GM18505 (cell line): ENCODE data around the gene RANBP17.
"Not testable (repeated sequence)": the region's sequence is repeated elsewhere in the genome, so short reads cannot be mapped to it uniquely, and the experiment has no call there.

Experiments used
- ATAC-seq: cut with Tn5 transposase; IDR thresholded peaks from one replicate; pipeline ENCODE4 v1.9.1; 2021; ENCODE audit not compliant: unreplicated experiment
- POLR2A ChIP-seq: IDR thresholded peaks from 4 replicates; pipeline ENCODE4 v1.6.1; 2011; ENCODE audit warnings: borderline replicate concordance; ENCODE audit not compliant: insufficient read depth, insufficient read length; ENCODE audit errors: extremely low read depth

The RANBP17 gene

DNA sequence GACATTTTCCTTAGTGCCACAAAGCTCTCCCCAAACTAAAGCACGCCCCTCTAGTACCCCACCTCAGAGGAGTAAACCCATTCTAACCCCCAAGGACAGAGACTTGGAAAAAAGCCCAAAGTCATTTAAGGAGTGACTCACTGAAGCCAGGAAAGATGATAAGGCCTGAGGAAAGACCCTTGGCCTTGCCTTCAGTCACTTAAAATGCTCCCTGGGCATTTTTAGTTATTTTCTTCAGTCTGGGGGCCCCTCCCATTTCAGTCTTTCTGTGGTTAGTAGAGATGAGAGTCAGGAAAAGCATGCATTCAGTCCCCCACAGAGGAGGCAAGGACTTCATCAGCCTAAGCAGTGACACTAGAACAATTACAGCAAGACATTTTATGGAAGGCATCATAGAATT, 433.5 kb downstream of the RANBP17 start:
- no peak for TF ChIP-seq POLR2A
- no peak for ATAC-seq

DNA sequence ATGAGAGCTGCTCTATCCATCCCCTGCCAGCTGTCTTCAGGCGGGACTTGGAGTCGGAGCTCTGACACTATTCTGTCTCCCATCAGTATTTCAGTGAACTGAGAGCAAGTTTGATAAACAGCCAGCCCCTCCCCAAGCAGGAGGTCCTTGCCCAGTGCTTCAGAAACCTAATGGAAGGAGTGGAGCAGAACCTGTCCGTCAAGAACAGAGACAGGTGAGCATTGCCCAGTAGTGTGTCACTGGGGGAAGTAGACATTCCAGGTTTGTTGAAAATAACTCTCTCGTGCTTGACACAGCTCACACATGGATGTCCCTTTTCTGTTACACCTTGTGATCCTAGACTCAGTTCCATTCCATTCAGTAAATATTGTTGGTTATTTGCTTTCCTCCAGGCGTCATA, 434.0 kb downstream of the RANBP17 start:
- no peak for TF ChIP-seq POLR2A
- ATAC-seq: no peak

DNA sequence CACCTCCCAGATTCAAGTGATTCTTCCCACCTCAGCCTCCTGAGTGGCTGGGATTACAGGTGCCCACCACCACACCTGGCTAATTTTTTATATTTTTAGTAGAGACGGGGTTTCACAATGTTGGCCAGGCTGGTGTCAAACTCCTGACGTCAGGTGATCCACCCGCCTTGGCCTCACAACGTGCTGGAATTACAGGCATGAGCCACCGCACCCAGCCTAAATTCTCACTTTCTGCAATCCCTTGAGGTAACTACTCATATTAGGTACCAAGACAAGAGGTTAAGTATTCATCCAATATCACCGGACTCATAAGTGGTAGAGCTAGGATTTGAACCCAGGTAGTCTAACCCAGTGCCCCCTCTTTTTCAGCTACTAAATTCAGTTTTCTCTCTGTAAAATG, 436.1 kb downstream of the RANBP17 start:
- not testable (repeated sequence) for ATAC-seq

DNA sequence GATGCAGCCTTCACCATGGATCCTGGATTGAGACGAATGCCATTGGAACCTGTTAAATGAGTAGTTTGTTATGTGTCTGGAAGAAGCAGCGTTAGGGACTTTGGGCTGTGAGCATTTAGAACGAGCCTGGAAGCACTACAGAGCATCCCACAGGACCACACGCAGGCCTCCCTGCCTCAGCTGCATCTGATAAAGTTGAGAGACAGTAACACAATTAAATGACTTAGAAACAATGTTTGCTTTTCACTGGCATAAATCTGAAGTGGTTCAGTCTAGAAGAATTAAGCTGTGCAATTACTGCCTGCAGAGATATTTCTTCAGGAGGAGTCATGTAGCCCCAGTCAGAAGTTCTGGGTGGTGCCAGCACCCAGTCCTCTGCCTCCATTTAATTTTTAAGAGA, 437.4 kb downstream of the RANBP17 start:
- no peak for TF ChIP-seq POLR2A
- ATAC-seq: no peak

DNA sequence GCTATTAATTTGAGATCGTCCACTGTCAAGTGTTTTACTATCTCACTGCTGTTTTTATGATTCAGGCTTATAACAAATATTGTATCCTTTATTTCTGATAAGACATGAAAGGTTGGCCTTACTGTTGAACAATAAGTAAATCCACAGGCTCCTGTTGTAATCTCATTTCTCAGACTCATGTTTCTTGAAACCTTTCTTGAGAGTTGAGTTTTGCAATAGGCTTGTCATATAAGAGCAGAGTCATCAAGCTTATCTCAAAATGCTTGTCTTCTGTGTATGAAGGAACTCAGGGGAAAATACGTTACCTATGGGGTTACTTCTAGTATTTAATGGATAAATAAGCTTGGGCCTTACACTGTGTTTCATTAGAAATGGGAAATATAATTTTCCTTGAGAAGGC, 438.0 kb downstream of the RANBP17 start:
- no peak for TF ChIP-seq POLR2A
- ATAC-seq: no peak

DNA sequence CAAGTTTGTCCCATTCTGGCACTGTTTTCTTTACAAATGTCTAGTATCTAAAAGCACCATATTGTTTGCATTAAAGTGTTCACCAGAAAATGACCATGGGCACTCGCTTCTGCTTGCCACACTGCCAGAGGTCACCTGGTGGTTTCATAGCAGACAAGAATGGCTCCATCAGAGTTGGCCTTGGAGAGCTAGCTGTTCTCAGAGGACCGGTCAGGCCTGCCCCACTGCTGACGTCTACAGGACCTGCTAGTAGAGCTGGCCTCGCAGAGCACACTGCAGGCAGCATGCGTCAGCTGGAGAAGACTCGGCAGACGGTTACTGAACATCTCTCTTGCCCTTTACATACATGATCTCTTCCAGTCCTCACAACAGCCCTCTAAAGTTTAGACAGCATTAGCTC, 438.5 kb downstream of the RANBP17 start:
- TF ChIP-seq POLR2A: no peak
- ATAC-seq: no peak

DNA sequence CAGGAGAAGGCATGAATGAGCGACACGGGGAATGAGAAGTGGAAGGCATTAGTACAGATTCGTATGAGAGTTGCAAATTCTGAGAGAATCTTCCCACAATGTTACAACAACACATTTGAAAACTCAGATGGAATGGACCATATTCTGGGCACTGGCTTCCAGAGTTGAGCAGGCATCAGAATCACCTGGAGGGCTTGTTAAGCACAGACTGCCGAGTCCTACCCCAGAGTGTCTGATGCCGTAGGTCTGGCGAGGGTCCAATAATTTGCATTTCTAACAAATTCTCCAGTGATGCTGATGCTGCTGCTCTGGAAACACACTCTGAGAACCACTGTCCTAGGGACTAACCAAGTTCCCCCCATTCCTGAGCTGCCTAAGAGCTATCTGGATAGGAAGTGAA, 444.3 kb downstream of the RANBP17 start:
- ATAC-seq: no peak
- no peak for TF ChIP-seq POLR2A

DNA sequence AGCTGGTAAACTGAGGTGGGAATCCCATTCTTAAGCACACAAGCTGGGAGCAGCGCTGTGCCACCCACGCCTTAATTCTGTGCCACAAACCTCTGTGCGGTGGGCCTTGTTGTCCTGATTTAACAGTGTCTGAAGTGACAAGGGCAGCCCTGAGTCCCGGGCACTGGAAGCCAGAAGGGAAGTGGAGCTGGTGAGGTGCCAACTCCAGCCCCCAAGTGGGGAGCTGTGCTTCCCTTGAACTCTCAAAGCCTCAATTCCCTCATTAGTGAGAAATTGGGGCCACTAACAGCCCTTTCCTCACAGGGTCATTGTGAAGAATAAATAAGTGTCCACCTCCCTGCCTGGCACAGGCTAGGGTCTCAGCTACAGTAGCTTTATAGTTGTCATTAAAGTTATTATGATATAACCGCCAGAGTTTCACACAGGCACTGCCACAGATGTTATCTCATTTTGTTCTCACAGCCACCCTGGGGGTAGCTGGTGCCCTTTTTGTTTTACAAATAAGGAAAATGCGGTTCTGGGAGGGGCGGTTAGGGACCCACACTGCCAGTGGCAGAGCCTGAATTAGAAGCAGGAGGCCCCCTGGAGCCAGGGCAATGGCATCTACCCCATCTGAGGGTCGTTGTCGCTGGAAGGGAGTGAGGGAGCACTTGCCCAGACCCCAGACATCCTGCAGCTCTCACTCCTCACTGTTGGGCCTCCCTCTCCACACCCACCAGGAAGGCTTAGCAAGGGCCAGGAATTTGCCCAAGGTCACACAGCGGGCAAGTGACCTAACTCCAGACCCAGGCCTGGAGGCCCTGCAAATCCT, 445.2 kb downstream of the RANBP17 start:
- TF ChIP-seq POLR2A: no peak
- no peak for ATAC-seq

DNA sequence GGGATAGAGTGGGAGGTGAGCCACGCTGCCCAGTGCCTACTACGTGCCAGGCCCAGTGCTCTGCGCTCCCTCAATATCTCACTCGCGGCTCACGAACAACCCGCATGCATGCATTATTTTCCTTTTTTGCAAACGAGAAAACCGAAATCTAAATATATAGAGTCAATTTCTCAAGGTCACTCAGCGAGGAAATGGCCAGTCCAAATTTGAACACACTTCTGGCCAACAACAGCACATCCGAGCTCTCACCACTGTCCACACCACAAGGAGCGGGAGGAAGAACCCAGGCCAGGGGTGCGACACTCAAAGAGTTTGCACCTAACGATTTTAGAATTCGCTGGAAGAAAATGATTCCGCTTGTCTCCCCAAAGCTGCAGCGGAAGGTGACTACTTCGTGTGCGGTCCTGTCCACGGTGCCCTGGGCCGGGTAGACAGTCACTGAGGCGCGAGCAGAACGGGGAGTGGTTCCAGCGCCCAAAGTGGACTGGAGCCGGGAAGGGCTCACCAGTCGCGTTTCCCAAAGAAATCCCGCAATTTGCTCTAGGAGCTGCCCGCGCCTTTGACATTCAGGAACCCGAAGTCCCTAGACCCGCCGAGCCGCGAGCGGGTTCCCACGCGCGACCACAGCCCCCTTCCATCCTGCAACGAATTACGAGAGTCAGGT, 446.1 kb downstream of the RANBP17 start:
- no peak for TF ChIP-seq POLR2A

DNA sequence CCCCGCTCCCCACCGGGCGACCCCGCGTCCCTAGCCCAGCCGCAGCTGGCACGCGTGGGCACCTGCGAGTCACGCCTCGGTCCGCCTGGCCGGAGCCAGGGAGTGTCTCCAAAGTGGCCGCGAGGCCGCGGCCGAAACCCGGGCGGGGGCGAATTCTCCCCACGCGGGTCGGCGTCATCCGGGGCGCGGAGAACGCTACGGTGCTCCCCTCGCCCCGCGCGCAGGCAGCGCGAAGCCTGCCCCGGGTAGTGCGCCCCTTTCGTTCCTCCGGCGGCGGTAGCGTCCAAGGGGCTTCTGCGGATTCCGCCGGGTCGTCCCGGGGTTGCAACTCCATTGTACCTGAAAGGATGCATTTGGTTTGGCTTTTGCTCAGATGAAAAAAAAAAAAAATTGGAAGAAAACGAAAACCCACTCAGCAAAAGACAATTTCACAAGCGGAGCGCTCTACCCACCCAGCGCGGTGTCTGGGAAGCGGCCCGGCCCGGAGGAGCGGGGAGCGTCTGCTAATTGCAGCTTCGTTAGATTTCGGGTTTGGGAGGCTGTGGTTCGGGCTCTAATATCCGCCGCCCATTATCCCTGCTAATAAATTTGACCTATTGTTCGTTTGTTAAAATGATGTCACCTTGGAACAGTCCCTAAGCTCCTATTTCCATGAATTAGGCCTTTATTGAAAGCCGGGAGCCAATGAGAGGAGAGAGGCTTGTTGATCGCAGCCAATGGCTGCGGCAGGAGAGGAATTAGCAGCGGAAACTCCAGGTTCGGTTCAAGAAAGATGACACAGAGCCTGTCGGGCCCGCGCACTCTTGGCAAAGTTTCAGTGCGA, 446.8 kb downstream of the RANBP17 start, which contains the start of gene TLX3:
TLX3 (plus strand) TSS at position 796 of the 823 bp plus-strand sequence. CDS start 118 bp downstream, outside the sequence.
- ATAC-seq: no peak
- no peak for TF ChIP-seq POLR2A

More for the DNA sequence above, 446.1 kb downstream of the RANBP17 start:
- no peak for ATAC-seq

DNA sequence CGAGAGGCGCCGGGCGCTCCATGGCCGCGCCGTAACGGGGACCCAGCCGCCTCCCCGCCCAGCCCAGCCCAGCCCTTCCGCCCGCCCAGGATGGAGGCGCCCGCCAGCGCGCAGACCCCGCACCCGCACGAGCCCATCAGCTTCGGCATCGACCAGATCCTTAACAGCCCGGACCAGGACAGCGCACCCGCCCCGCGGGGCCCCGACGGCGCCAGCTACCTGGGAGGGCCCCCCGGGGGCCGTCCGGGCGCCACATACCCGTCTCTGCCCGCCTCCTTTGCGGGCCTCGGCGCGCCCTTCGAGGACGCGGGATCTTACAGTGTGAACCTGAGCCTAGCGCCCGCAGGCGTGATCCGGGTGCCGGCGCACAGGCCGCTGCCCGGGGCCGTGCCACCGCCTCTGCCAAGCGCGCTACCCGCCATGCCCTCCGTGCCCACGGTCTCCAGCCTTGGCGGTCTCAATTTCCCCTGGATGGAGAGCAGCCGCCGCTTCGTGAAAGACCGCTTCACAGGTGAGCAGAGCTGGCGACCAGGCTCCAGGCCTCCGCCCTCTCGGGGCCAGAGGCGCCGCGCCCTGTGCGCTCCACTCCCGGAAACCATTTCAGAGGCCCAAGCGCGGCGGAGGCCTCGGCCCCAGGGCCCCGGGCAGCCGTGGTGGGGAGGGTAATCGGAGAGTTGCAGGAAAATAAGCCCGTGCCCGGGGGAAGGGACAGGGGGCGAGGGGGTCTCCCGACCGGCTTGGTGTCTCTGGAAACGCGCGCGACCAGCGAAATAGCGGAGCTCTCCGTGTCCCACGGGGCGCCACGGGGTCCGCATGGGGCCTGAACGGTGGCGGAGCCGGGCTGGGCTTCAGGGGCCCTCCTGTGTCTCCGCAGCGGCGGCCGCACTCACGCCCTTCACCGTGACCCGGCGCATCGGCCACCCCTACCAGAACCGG, 447.7 kb downstream of the RANBP17 start:
- no peak for TF ChIP-seq POLR2A
- no peak for ATAC-seq

DNA sequence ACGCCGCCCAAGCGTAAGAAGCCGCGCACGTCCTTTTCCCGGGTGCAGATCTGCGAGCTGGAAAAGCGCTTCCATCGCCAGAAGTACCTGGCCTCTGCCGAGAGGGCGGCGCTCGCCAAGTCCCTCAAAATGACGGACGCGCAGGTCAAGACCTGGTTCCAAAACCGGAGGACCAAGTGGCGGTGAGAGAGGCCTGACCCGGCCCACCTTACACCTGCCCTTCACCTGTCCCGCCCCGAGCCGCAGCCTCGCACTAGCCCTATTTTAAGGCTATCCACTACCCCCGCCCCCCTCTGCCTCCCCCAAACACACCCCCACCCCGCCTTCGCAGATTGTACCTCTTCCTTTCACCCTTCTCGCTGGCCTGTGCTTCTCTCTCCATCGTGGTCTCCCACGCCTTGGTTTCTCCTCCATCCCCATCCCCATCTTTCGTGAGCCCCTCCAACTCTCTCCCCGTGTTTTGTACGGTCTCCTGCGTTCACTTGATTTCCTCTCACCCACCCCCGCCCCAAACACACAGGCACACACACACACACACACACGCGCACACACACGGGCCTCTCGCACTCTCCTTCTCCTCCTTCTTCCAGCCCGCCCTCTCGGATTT, 448.5 kb downstream of the RANBP17 start:
- ATAC-seq: no peak
- no peak for TF ChIP-seq POLR2A
